Measurements from ENCODE around the gene GPR151.

Gene GPR151

GRCh38 chr5:146474065-146474464 is 41.9 kb downstream of the GPR151 start:
- TF ChIP-seq FOXP2 (optimal IDR thresholded peaks at IDR 0.05; ENCODE audit: borderline replicate concordance, extremely low read depth, extremely low read length, insufficient read depth) (no peak), POLR2AphosphoS5 (IDR thresholded peaks at IDR 0.05; ENCODE audit: low read depth, low read length) (no peak), REST (IDR thresholded peaks at IDR 0.05; ENCODE audit: insufficient read depth in 1 of 2, low read depth in 2 of 2, low read length in 2 of 2) (no peak), TAF1 (IDR thresholded peaks at IDR 0.05; ENCODE audit: borderline replicate concordance, insufficient read depth, low read length) (no peak), SIN3A (IDR thresholded peaks at IDR 0.05; ENCODE audit: borderline replicate concordance, insufficient read depth, low read length) (no peak)

- TF ChIP-seq SIN3A (IDR thresholded peaks at IDR 0.05; ENCODE audit: borderline replicate concordance, insufficient read depth, low read length) (no peak), TAF1 (IDR thresholded peaks at IDR 0.05; ENCODE audit: borderline replicate concordance, insufficient read depth, low read length) (no peak), REST (IDR thresholded peaks at IDR 0.05; ENCODE audit: insufficient read depth in 1 of 2, low read depth in 2 of 2, low read length in 2 of 2) (no peak), FOXP2 (optimal IDR thresholded peaks at IDR 0.05; ENCODE audit: borderline replicate concordance, extremely low read depth, extremely low read length, insufficient read depth) (no peak), POLR2AphosphoS5 (IDR thresholded peaks at IDR 0.05; ENCODE audit: low read depth, low read length) (no peak)
These were observed 48.2 kb downstream of the GPR151 start for GRCh38 chr5:146467760-146468159.

GRCh38 chr5:146466521-146467349 is 49.3 kb downstream of the GPR151 start:
- TF ChIP-seq FOXP2 (optimal IDR thresholded peaks at IDR 0.05; ENCODE audit: borderline replicate concordance, extremely low read depth, extremely low read length, insufficient read depth) (no peak), POLR2AphosphoS5 (IDR thresholded peaks at IDR 0.05; ENCODE audit: low read depth, low read length) (no peak), REST (IDR thresholded peaks at IDR 0.05; ENCODE audit: insufficient read depth in 1 of 2, low read depth in 2 of 2, low read length in 2 of 2) (no peak), TAF1 (IDR thresholded peaks at IDR 0.05; ENCODE audit: borderline replicate concordance, insufficient read depth, low read length) (no peak), SIN3A (IDR thresholded peaks at IDR 0.05; ENCODE audit: borderline replicate concordance, insufficient read depth, low read length) (no peak)

GRCh38 chr5:146463446-146463845 is 52.5 kb downstream of the GPR151 start:
- TF ChIP-seq POLR2AphosphoS5 (IDR thresholded peaks at IDR 0.05; ENCODE audit: low read depth, low read length): no peak

Data from PFSK-1 (cell line).